ENCODE measurements around the gene ETFB. TPM values are rescaled to one million over a fixed set of nuclear protein-coding genes. Genes with fewer than 3 reads are reported as not detected.

ETFB gene
- total RNA-seq, 1 experiment from 2014 or later: 66.2 TPM

DNA sequence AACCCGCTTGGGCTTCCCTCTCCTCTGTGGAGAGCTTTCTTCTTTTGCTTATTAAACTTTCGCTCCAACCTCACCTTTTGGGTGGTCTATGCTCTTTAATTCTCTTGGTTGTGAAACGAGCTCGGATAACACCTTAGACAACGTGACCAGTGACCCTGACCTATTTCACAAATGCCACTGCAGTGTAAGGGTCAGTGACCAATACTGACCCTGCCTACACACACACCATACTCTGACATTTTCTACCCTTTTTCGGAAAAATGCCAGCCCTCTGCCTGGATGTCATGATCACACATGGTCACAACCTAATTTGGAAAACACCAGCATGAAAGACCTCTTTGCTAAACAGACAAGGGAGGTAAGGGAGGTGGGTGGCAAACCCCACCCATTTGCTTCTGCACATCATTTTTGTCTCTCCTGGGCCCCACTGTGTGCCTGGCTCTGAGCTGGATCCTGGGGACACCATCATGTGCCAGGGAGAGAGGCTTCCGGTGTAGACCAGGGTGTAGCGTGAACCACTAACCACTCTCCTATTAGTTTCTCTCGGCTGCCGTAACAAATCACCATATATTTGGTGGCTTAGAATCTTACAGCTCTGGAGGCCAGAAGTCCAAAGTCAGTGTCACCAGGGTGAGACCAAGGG is 9.9 kb downstream of the ETFB start:
- BruUV-seq (replicated peaks): no TSS peak
- Histone ChIP-seq H3K4me1 (ENCODE audit: control insufficient read depth, insufficient read depth, low read length) (no peaks in the 10 kb centered on the region), H3K27ac (ENCODE audit: low read length) (no peak overlapping the region), H3K36me3 (ENCODE audit: control insufficient read depth, insufficient read depth, low read length) (no peaks in the 10 kb centered on the region), H3K4me3 (ENCODE audit: low read depth in 2 of 2, low read length in 2 of 2) (no peak overlapping the region), H3K27me3 (ENCODE audit: control insufficient read depth, insufficient read depth, low read length) (no peaks in the 10 kb centered on the region), H3K9me3 (ENCODE audit: control insufficient read depth, insufficient read depth, low read depth, low read length) (no peaks in the 10 kb centered on the region)
- CTCF ChIA-PET: no interaction called here
- DNase-seq (ENCODE audit: low read depth, low spot score) (no peak), ATAC-seq (no peak)
- TF ChIP-seq, protein P1, sequence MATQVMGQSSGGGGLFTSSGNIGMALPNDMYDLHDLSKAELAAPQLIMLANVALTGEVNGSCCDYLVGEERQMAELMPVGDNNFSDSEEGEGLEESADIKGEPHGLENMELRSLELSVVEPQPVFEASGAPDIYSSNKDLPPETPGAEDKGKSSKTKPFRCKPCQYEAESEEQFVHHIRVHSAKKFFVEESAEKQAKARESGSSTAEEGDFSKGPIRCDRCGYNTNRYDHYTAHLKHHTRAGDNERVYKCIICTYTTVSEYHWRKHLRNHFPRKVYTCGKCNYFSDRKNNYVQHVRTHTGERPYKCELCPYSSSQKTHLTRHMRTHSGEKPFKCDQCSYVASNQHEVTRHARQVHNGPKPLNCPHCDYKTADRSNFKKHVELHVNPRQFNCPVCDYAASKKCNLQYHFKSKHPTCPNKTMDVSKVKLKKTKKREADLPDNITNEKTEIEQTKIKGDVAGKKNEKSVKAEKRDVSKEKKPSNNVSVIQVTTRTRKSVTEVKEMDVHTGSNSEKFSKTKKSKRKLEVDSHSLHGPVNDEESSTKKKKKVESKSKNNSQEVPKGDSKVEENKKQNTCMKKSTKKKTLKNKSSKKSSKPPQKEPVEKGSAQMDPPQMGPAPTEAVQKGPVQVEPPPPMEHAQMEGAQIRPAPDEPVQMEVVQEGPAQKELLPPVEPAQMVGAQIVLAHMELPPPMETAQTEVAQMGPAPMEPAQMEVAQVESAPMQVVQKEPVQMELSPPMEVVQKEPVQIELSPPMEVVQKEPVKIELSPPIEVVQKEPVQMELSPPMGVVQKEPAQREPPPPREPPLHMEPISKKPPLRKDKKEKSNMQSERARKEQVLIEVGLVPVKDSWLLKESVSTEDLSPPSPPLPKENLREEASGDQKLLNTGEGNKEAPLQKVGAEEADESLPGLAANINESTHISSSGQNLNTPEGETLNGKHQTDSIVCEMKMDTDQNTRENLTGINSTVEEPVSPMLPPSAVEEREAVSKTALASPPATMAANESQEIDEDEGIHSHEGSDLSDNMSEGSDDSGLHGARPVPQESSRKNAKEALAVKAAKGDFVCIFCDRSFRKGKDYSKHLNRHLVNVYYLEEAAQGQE (IDR thresholded peaks at IDR 0.05; ENCODE audit: insufficient read depth in 1 of 2, low read depth in 2 of 2, low read length in 1 of 2): no peak
- no peak for TF ChIP-seq CTCF (IDR thresholded peaks at IDR 0.05)
- no peak for TF ChIP-seq SIN3A (IDR thresholded peaks at IDR 0.05; ENCODE audit: borderline replicate concordance, insufficient read depth, low read depth, low read length)
- no peak for TF ChIP-seq POLR2AphosphoS5 (IDR thresholded peaks at IDR 0.05; ENCODE audit: low read depth, low read length)
- TF ChIP-seq TCF7L2 (IDR thresholded peaks at IDR 0.05; ENCODE audit: low read depth, low read length): no peak
- in situ Hi-C loops (cut with HindIII; ENCODE audit: low pct_unique_long_range_greater_than_20kb, low sequenced_read_pairs) (no loop called here), intact Hi-C loops (cut with micrococcal nuclease; ENCODE audit: unreplicated experiment) (no loop called here)
- POLR2A ChIA-PET: no interaction called here

DNA sequence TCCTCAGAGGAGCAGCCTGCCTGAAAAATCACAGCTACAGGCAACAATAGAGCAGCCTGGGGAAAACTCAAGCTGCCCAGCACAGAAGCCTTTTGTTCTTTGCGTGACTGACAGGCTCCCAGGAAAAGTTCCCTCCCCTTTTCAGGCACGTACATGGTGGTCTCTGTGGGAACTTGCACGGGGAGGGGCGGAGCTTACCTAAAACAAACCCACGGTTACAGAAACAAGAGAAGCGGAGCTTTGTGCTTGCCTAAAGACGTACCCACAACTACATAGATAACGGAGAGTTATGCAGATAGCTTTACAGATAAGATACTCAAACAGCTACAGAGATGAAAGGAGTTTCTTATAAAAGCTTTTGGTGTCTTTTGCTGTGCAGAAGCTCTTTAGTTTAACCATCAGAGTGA is 11.4 kb downstream of the ETFB start:
- no peaks in the 10 kb centered on the region for H3K36me3 ChIP-seq (ENCODE audit: control insufficient read depth, insufficient read depth, low read length)
- ATAC-seq (no peak), DNase-seq (ENCODE audit: low read depth, low spot score) (no peak)
- no peaks in the 10 kb centered on the region for H3K9me3 ChIP-seq (ENCODE audit: control insufficient read depth, insufficient read depth, low read depth, low read length)
- TF ChIP-seq CTCF (IDR thresholded peaks at IDR 0.05): no peak
- no peak for TF ChIP-seq SIN3A (IDR thresholded peaks at IDR 0.05; ENCODE audit: borderline replicate concordance, insufficient read depth, low read depth, low read length)
- TF ChIP-seq, protein P1 (IDR thresholded peaks at IDR 0.05; ENCODE audit: insufficient read depth in 1 of 2, low read depth in 2 of 2, low read length in 1 of 2): no peak
- no peak for TF ChIP-seq POLR2AphosphoS5 (IDR thresholded peaks at IDR 0.05; ENCODE audit: low read depth, low read length)
- no peak for TF ChIP-seq TCF7L2 (IDR thresholded peaks at IDR 0.05; ENCODE audit: low read depth, low read length)
- H3K4me1 ChIP-seq (ENCODE audit: control insufficient read depth, insufficient read depth, low read length): no peaks in the 10 kb centered on the region
- BruUV-seq (replicated peaks): no TSS peak
- no peak overlapping the region for H3K27ac ChIP-seq (ENCODE audit: low read length)
- ChIA-PET CTCF (no interaction called here), POLR2A (no interaction called here)
- in situ Hi-C loops (cut with HindIII; ENCODE audit: low pct_unique_long_range_greater_than_20kb, low sequenced_read_pairs) (no loop called here), intact Hi-C loops (cut with micrococcal nuclease; ENCODE audit: unreplicated experiment) (no loop called here)
- no peak overlapping the region for H3K4me3 ChIP-seq (ENCODE audit: low read depth in 2 of 2, low read length in 2 of 2)
- no peaks in the 10 kb centered on the region for H3K27me3 ChIP-seq (ENCODE audit: control insufficient read depth, insufficient read depth, low read length)

Measured in Panc1 (cell line).